HG03064 (cell line): ENCODE data around the gene NPFF.
"Not testable (repeated sequence)": the region's sequence is repeated elsewhere in the genome, so short reads cannot be mapped to it uniquely, and the experiment has no call there.

Experiments
- ATAC-seq: cut with Tn5 transposase; IDR thresholded peaks from one replicate; pipeline ENCODE4 v1.9.1; 2021; ENCODE audit warnings: low read depth; ENCODE audit not compliant: unreplicated experiment

The NPFF gene

DNA sequence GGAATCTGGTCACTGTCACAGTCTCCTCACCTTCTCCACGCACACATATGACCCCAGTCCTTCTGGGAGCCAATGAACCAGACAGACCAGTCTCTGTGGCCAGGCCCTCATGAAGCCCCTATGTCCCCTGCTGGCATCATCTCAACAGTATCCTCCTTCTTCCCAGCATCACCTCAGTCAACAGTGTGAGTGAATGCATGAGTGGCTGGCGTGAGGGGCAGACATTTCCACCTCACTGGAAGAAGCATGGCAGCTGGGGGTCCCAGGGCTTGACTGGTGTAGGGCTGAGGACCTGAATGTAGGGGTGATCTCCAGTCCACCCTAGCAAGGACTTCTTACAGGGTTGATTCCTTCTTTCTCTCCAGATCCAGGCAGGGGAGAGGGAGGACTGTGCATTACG, 9.8 kb downstream of the NPFF start:
- no peak for ATAC-seq

DNA sequence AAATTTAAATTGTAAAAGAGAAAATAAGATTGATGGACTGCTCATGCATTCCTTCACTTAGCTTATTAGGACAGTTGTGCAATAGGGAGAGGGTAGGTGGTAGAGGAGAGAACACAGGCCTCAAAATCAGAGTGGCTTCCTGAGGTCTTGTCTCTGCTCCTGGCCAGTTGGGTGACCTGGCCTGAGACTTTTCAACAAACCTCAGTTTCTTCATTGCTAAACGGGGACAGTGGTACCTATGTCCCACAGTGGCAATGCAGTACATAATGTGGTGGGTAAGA, 10.6 kb downstream of the NPFF start:
- ATAC-seq: no peak

DNA sequence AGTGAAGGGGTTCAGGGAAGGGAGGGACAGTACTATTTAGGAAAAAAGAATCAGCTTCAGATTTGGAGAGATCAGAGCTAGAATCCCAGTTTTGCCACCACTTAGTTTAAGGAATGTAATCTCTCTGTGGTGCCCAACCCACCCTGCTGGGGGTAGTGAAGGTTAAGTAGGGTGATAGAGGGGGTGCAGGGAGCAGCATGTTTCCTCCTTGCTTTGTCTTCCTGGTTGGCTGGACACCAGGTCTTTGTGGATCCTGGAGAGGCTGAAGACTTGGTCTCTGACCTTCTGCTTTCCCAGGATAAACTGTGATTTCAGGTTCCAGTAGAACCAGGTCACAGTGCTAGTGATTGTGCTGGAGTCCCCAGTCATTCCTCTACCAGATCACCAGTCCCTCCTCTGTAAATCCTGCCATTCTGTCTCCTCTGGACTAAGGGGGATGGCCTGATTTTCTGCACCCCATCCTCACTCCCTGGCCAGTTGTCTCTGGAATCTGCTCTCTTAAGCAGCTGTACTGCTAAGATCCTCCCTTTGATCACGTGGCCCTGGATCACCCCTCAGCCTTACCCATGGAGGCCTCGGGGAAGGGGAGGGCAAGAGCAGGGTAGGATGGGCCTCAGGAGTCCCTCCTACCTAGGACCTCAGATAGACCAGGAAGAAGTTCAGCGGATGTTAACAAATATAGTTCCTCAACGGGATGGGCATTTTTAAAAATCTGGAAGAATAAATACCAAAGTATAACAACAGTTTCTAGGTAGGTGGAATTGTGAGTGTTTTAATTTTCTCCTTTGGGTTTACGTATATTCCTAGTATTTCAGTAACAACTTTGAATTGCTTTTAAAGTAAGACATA, 11.2 kb downstream of the NPFF start:
- no peak for ATAC-seq

DNA sequence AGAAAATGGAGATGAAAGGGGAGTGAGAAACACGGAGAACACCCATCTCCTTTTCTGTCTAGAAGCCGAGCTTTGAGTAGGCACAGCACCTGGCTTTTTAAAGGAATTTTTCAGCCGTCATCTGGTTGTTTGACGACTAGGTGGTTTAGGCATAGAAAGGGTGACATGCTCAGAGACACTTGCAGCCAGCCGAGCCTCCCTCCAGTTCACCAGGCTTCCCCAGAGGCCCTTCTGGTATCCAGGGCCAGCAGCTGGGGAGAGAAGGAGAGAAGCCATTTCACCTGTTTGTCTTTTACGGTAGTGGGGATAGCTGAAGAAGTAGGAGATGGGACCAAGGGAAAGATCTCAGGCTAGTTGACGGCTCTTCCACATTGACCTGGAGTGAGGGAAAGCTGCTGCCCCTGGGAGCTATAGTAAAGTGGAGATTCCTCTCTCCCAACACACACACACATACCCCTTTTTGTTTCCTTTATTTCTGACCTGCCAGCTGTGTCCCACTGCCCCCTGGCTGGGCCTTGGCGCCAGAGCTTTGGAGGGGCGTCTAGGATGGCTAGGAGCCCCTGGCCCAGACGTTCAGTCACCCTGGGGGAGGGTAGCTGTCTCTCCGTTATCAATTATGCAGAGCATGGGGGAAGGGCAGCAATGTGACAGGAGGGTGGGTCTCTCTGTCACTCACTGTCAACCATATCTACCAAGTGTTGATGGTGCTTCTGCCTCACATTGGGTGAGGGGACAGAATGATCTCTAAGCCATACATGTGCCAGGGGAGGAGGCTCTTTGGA, 13.5 kb downstream of the NPFF start:
- no peak for ATAC-seq

DNA sequence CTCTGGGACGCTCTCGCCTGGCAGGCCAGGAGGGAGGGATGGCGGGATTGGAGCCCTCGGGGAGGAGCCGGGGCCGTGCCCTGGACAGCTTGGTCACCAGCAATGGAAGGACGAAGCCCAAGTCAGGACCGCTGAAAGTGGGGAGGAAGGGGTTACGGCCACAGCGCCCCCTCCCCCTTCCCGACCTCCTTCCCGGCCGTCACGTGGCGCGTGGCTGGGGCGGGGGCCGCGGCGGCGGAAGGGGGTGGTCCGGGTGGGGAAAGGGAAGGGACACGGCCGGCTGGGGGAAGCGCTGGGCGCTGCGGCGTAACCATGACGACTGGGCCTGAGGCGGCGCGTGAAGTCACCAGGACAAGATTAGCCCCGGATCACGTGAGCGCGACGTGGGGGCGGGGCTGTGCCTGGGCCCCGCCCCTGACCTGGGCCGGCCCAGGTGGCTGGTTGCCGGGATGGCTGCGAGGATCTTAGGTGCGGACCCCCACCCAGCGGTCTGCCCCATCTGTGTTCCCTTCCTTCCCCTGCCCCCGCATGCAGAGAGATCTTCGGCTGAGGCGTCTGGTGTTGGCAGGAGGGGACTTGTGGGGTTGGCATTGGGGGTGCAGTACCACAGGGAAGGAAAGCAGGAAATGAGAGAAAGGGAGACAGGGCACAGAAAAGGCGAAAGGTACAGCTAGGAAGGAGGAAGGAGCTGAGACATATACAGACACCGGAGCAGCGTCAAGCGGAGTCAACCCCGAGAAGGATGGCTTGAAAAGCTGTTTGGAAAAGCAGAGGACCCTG, 14.3 kb downstream of the NPFF start:
- peak; percentile 81 for ATAC-seq

DNA sequence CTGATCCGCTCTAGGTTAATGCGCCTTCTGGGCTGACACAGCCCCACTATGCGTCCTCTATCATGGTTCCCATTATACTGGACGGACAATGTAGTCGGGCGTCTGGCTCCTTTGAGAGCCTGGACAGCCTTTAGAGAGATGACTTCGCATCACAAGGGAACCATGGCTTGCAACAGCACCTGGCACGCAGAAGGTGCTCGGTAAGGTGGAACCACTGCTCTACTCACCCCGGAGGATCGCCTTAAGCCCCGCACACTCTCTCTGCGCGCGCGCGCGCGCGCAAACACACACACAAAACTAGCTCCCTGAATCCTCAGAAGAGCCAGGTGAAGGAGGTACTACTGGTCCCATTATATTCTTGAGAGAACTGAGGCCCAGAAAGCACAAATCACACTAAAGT, 15.1 kb downstream of the NPFF start:
- no peak for ATAC-seq

DNA sequence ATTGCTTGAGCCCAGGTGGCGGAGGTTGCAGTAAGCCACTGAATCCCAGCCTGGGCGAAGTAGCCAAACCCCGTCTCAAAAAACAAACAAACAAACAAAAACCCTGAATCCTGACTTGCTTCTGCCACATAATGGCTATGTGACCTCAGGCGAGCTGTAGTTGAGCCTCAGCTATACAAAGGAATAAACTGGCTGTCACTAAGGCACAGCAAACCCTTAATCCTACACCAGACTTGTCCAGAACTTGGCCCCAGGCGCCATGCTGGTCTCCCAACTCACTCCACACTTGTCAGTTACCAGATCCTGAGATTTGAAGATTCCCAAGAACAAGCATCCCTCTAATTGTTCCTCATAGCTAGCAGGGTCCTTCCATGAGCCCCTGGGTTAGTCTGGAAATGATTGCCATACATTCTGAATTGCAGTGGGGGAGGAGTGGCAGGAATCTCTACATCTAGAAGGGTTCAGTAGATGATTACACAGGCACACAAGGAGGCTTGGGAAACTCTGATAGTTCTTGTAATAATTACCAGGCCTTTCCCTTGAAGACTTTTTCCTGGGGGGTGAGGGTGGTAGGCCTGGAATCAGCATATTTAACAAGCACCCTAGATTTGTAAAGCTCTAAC, 17.9 kb downstream of the NPFF start:
- ATAC-seq: no peak

DNA sequence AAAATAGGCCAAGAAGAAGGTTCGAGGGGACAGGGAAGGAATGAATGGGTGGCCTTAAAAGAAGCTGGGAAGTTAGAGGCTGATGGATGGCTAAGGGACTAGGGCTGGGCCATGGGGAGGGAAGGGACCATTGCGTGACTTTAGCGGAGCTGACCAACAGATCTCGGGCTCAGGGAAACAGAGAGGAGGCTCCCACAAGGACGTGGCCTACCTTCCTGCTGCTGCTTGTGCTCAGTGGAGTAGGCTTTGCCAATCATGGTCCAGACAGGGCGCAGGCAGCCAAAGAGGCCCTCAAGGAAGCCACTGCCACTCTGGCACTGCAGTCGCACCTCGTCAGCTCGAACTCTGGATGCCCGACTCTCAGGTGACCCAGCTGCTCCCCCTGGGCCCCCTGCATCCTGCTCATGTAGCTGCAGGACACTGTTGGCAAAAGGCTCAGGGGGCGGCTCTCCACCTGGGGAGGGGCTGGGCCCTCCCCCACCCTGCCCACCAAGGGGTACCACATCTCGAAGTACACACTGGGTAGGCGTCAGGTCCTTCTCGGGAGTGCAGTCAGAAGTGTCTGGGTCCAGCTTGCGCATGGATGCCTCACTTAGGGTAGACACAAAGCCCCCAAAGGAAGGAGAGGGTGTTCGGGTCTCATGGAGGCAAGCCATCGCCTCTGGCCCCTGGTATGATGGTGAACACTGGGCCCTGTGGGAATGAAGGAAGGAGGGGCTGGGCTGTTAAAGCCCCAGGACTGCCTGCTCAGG, 20.4 kb downstream of the NPFF start:
- ATAC-seq: no peak

DNA sequence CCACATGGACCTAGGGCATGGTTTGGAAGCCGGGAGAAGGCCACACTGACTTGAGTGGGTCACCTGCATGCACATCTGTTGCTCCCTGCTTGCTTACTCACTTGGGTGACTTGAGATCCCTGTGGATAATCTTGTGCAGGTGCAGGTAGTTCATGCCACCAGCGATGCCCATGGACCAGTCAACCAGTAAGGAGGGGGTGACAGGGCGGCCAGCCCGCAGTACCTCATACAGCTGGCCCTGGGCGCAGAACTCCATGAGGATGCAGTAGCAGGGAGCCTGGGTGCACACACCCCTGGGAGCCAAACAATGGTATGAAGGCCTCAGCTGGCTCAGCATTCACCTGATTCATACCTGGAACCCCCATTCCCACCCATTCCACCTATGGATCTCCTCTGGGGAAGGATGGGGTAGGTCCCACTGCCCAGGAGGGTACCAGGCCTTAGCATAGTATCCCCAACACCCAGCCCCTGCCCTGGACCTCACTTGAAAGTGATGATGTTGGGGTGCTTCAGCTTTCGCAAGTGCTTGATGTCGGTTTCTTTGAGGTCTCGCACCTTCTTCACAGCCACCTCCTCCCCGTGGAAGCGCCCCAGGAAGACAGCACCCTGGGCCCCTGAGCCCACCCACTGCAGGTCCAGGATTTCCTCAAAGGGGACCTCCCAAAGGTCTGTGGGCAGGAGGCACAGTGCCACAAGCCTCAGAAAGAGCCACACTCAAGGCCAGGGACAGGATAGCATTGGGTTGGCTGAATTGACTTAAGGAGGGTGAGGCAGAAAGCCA, 21.1 kb downstream of the NPFF start:
- ATAC-seq: no peak

DNA sequence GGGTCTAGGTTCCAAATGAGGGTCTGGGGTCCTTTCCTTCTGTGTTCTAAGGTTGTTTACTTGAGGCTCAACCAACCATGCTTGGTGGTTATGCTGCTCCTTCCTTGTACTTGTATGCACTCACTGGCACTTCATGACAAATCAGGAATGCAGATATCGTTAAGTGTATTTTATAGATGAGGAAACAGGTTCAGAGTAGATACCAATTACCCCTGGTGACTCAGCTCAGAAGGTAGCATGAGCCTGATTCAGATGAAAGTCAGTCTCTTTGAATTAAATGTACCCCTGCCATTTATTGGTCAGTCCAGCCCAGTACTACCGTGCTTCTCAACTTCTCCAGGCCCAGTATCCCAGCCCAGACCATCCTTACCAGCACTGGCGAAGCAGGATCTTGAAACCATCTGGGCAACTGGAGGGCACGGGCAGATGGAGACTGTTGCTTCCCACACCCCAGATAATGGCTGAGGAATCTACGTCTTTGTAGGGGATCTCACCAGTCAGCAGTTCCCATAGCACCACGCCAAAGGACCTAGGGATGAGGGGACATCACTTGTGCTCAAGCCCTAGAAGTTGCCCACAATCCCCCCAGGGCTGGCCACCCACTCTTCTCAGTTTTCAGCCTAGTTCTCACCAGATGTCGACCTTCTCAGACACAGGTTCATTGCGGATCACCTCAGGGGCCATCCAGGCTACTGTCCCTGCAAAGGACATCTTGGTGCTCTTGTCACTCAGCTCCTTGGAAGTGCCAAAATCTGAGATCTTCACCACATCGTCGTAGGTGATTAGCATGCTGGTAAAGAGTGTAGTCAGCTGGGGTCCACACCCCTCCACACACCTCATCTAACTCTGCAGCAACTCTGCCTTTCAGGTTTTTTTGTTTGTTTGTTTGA, 22.4 kb downstream of the NPFF start:
- no peak for ATAC-seq

DNA sequence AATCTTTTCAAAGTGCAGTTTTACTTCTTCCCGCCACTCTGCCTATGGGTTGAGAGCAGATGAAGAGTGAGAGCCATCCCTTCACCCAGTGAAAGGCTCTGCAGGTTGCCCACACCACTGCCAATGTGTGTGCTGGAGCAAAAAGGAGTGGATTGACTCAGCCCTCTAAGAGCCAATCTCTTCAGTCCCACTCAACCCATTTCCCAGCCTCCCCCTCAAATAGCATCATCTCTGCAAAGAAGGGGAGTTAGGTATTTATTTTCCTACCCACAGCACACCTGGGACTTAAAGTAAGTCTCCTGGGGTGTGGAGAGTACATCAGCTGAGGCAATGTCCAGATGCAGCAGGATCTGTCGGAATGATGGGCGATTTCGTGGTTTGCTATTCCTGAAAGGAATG, 23.3 kb downstream of the NPFF start:
- ATAC-seq: no peak

DNA sequence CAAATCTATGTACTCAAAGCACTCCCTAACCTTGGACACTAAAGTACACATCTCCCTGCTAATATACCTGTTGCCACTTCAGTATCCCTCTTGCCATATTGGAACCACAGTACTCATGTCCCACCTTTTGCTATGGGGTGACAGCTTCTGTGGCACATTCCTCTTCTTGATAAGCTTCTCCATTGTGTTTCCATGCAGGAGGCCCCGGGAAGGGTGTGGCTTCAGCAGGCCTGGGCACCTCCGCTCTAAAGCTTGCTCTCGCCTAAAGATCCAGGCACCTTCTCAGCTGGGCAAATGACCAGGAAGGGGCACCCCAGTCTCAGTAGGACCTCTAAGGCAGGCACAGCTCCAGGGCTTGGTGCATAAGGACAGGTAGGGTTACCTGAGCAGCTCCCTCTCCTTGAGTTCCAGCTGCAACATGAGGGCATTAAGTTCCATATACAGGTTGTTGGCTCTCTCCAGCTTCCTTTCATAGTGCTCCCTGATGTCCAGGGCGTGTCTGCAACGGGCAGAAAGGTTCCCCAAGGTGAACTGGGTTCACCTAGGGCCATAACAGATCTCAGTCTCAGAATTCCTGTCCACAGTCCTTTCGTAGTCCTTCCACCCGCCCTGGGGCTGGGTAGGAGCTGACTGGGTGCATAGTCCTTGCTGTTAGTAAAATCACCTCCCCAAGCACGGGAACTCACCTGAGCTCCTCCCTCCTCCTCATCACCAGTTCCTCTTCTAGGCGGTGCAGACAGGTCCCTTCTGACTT, 23.9 kb downstream of the NPFF start:
- ATAC-seq: no peak

DNA sequence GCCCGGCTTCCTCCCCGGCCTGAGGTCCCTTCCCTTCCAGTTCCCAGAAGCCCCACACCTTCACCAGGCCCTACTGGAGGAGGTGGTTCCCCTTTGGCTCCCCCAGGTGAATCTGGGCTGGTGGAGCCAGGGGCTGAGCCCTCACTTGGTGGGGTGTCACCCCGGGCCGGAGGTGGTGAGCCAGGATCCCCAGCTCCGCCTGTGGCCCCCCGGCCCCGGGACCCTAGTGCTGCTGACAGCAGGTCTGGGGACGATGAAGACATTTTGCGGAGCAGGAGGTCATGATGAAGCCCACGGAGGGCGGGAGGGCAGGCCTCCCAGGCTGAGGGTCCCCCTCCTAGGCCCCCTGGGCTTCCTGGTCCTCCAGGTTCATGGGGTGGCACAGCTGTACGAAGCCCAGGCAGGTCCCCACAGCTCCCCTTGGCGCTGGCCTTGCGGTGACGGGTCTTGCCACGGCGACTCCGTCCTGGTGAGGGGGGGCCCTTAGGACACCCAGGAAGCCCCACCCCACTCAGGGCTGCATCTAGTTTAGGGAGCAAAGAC, 24.6 kb downstream of the NPFF start:
- ATAC-seq: no peak

DNA sequence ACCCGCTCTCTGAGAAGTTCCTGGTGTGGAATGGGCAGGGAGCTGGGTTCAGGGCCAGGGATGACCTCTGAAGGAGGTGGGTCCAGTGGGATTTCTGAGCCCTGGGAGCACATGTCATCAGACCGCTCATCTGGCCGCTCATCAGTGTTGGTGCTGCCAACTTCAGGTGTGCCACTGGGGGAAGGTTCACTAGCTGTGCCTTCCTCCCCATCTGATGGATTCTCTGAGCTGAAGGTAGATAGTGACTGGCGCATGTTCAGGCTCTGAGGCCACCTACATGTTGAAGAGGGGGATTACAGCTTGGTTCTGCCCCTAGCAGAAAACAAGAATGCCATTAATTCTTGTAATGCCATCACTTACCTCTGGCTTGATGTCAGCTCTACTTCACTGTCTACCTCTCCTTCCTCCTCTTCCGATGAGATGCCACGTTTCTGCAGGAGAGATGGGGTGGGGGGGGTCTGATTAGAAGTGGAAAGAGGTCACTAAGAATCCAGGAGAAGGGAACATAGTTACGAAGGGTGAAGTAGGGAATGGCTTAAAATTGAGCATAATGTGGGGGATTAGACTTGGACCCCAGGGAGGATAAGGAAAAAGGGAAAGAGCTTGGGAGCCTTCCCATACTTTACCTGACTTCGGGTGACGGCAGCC, 25.2 kb downstream of the NPFF start:
- no peak for ATAC-seq

DNA sequence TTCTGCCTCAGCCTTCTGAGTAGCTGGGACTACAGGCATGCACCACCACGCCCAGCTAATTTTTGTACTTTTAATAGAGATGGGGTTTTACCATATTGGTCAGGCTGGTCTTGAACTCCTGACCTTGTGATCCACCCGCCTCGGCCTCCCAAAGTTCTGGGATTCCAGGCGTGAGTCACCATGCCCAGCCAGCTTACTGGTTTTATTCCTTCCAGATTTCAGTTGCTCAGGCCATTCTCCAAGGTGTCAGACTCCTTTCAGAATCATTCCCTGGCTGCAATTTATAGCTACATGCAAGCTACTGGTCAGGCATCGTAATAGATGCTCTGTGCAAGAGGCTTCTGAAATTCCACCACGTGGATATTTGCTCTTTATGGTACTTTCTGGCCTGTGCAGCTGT, 25.8 kb downstream of the NPFF start:
- not testable (repeated sequence) for ATAC-seq

DNA sequence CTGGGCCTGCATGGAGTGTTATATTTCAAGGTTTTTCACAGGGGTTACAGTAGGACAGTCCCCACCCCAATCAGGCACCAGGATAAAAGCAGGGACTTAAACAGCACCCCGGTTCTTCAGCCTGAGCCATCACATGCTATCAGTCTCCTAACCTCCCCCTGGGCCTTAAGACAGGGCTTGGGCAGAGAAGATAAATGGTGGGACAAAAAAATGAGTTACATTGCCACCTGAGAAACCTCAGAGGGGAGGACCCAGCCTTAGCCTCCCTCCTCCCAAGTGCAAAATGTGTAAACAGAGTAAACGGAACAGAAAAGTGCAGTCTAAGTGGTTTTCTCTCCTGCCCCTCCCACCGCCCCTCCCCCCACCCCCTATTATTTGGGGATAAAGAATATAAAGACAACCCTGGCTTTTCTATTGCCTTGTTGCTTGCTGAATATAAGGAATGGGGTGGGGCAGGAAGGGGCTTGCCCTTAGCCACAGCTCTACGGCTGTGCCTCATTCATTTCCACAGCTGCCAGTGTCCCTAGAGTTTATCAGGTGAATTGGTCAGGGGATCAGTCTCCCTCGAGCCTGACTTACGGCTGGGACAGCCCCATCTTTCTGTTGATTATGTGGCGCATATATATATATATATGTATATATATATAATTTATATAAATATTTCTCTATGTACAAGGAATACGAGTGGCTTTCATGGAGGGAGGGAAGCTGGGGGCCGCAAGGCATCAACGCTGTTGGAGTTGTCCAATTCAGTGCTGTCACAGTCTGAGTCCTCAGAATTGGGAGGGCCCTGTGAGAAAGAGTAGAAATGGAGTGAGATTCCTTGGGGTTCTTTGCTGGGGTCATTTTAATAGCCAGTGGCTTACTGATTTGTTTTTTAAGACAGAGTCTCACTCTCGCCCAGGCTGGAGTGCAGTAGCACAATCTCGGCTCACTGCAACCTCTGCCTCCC, 26.5 kb downstream of the NPFF start:
- ATAC-seq: no peak
